ENCODE measurements around the gene TMBIM6. TPM values are rescaled to one million over a fixed set of nuclear protein-coding genes. Genes with fewer than 3 reads are reported as not detected.

The TMBIM6 gene
- total RNA-seq, 1 experiment from 2014 or later: 400 TPM

DNA sequence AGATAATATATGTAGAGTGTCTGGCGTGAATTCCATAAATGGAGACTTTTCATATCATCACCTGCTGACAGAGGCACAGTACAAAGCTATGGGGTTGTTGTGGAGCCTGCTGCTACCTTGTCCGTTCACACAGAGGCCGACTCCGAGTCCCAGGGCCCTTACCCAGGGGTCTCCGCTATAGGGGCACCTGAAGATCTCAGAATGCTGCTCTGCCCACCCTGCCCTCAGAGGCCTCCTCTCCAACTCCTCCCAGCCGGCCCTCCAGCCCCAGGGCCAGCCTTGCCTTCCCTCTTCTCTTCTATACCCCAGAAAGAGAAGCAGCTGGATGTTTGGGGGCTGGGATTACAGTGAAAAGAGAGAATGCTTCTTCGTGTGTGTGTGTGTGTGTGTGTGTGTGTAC, 65.5 kb downstream of the TMBIM6 start:
- H3K36me3 ChIP-seq: peaks cover 57% of the 10 kb centered on the region

DNA sequence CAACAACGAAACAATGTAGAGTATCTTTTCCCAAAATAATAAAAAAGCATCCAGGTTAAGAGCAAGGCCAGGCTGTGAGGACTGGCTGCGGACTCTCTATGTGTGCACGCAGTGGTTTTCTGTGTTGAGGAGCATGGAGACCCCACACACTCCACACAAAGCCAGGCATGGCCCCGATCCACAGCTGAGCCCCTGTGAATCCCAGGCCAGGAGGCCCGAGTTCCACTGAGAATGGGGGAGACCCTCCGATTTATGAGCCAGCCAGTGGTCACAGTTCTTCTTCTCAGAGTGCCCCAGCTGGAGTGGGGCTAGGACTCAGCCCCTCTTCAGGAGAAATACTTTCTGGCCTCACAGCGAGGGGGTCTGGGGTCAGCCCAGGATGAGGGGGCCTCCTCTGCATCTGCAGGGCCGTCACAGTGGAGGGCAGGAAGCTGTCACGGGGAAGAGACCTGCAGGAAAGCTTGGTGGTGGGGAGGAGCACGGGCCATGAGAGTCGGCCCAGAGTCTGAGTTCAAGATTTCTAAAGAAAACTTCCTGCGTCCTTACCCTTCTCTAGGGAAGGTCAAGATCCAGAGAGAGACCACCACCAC, 66.7 kb downstream of the TMBIM6 start:
- Histone ChIP-seq H3K4me3 (peak overlapping the region; percentile 35), H3K9me3 (replicated peaks) (no peaks in the 10 kb centered on the region), H3K27me3 (no peaks in the 10 kb centered on the region), H3K27ac (peak overlapping the region; percentile 100), H3K4me1 (peaks cover 62% of the 10 kb centered on the region), H3K36me3 (peaks cover 50% of the 10 kb centered on the region)
- no peak for DNase-seq

More for the DNA sequence above, 65.5 kb downstream of the TMBIM6 start:
- Histone ChIP-seq H3K4me1 (peaks cover 50% of the 10 kb centered on the region), H3K27ac (no peak overlapping the region; the same call in 1 of the 2 replicates), H3K9me3 (replicated peaks) (no peaks in the 10 kb centered on the region), H3K27me3 (no peaks in the 10 kb centered on the region), H3K4me3 (no peak overlapping the region)
- no peak for DNase-seq

- no peaks in the 10 kb centered on the region for H3K9me3 ChIP-seq (replicated peaks)
- H3K4me1 ChIP-seq: peaks cover 68% of the 10 kb centered on the region
- peak overlapping the region; percentile 100 for H3K27ac ChIP-seq
- H3K27me3 ChIP-seq: no peaks in the 10 kb centered on the region
- DNase-seq: peak; percentile 93 to 94
- H3K4me3 ChIP-seq: peak overlapping the region; percentile 35
- H3K36me3 ChIP-seq: peaks cover 46% of the 10 kb centered on the region
These were observed 67.5 kb downstream of the TMBIM6 start for GRCh38 chr12:49808686-49809380.

DNA sequence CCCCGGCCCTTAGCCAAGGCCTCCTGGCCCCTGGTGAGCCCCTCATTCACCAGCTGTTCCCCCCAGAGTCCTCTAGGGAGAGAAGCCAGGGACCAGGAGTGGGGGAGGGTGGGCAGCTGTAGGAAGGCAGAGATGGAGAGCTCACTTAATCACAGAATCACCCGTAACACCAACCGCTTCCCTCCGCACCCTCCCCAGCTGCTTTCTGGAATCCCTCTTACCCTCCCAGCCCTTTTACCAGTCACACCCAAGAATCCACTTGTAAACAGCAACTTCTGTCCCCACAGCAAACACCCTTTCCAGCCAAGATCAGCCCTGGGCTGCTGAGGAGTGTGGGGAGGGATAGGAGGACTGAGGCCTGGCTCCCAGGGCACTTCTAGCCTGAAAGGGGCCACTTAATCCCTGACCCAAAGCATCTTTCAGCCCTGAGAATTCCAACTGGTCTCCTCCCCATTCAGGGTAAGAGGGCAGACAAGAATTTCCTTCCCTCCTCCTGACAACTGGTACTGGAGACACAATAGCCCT, 68.1 kb downstream of the TMBIM6 start:
- peak overlapping the region; percentile 35 for H3K4me3 ChIP-seq
- peaks cover 41% of the 10 kb centered on the region for H3K36me3 ChIP-seq
- H3K9me3 ChIP-seq (replicated peaks): no peaks in the 10 kb centered on the region
- peak; percentile 99 for DNase-seq
- H3K27ac ChIP-seq: peak overlapping the region; percentile 100
- H3K4me1 ChIP-seq: peaks cover 68% of the 10 kb centered on the region
- H3K27me3 ChIP-seq: no peaks in the 10 kb centered on the region

GRCh38 chr12:49809906-49810389, 68.6 kb downstream of the TMBIM6 start:
- Histone ChIP-seq H3K4me3 (peak overlapping the region; percentile 28), H3K27me3 (no peaks in the 10 kb centered on the region), H3K27ac (peak overlapping the region; percentile 100), H3K4me1 (peaks cover 71% of the 10 kb centered on the region), H3K9me3 (replicated peaks) (no peaks in the 10 kb centered on the region), H3K36me3 (peaks cover 41% of the 10 kb centered on the region)
- DNase-seq: peak; percentile 90 to 96

- H3K4me1 ChIP-seq: peaks cover 78% of the 10 kb centered on the region
- H3K36me3 ChIP-seq: peaks cover 42% of the 10 kb centered on the region
- H3K27ac ChIP-seq: peak overlapping the region; percentile 100
- no peaks in the 10 kb centered on the region for H3K9me3 ChIP-seq (replicated peaks)
- H3K4me3 ChIP-seq: no peak overlapping the region; the same call in 1 of the 2 replicates
- no peaks in the 10 kb centered on the region for H3K27me3 ChIP-seq
- DNase-seq: peak; percentile 50 to 67
These were observed 69.8 kb downstream of the TMBIM6 start for GRCh38 chr12:49811136-49811535.

GRCh38 chr12:49811961-49812401, 70.6 kb downstream of the TMBIM6 start:
- H3K36me3 ChIP-seq: peaks cover 39% of the 10 kb centered on the region
- H3K4me1 ChIP-seq: peaks cover 72% of the 10 kb centered on the region
- no peak overlapping the region for H3K4me3 ChIP-seq
- no peaks in the 10 kb centered on the region for H3K9me3 ChIP-seq (replicated peaks)
- no peak for DNase-seq
- no peaks in the 10 kb centered on the region for H3K27me3 ChIP-seq
- H3K27ac ChIP-seq: peak overlapping the region; percentile 100; the same call in 1 of the 2 replicates

- Histone ChIP-seq H3K4me3 (no peak overlapping the region), H3K9me3 (replicated peaks) (no peaks in the 10 kb centered on the region), H3K36me3 (peaks cover 29% of the 10 kb centered on the region), H3K27ac (no peak overlapping the region), H3K4me1 (peaks cover 61% of the 10 kb centered on the region), H3K27me3 (no peaks in the 10 kb centered on the region)
- DNase-seq: no peak
These were observed 71.8 kb downstream of the TMBIM6 start for GRCh38 chr12:49813131-49813530.

Other genes starting within 250 kb of the TMBIM6 start
- gene KCNH3, start 202.5 kb upstream of the TMBIM6 start, total RNA-seq (2014; rRNA removed; shearing (Covaris generic)): 0.03 and 0.12 TPM in 2 replicates
- 55.9 and 57.0 TPM in 2 replicates for gene MCRS1, start 173.4 kb upstream of the TMBIM6 start, total RNA-seq (2014; rRNA removed; shearing (Covaris generic))
- 0.10 and 0.18 TPM in 2 replicates for gene FAM186B, start 135.9 kb upstream of the TMBIM6 start, total RNA-seq (2014; rRNA removed; shearing (Covaris generic))
- 4.4 and 4.9 TPM in 2 replicates for gene PRPF40B, start 118.0 kb upstream of the TMBIM6 start, total RNA-seq (2014; rRNA removed; shearing (Covaris generic))
- 33.0 and 39.2 TPM in 2 replicates for gene FMNL3, start 34.2 kb upstream of the TMBIM6 start, total RNA-seq (2014; rRNA removed; shearing (Covaris generic))
- 80.1 and 80.7 TPM in 2 replicates for gene NCKAP5L, start 86.9 kb downstream of the TMBIM6 start, total RNA-seq (2014; rRNA removed; shearing (Covaris generic))
- gene BCDIN3D, start 101.5 kb downstream of the TMBIM6 start, total RNA-seq (2014; rRNA removed; shearing (Covaris generic)): 4.7 and 5.3 TPM in 2 replicates
- 0.58 and 0.67 TPM in 2 replicates for gene FAIM2, start 162.3 kb downstream of the TMBIM6 start, total RNA-seq (2014; rRNA removed; shearing (Covaris generic))
- not detected in 2 replicates for gene AQP2, start 209.2 kb downstream of the TMBIM6 start, total RNA-seq (2014; rRNA removed; shearing (Covaris generic))
- 0.18 TPM in 1 of 2 replicates, not detected in the other for gene AQP5, start 220.3 kb downstream of the TMBIM6 start, total RNA-seq (2014; rRNA removed; shearing (Covaris generic))
- not detected in 2 replicates for gene AQP6, start 231.4 kb downstream of the TMBIM6 start, total RNA-seq (2014; rRNA removed; shearing (Covaris generic))